ENCODE results near the gene DERA. TPM values are rescaled to one million over a fixed set of nuclear protein-coding genes. Genes with fewer than 3 reads are reported as not detected.
A peak's percentile ranks its signal among the peaks of the same experiment; 100 is the strongest.

DERA gene
- total RNA-seq, 1 experiment from 2014 or later: 22.6 TPM

DNA sequence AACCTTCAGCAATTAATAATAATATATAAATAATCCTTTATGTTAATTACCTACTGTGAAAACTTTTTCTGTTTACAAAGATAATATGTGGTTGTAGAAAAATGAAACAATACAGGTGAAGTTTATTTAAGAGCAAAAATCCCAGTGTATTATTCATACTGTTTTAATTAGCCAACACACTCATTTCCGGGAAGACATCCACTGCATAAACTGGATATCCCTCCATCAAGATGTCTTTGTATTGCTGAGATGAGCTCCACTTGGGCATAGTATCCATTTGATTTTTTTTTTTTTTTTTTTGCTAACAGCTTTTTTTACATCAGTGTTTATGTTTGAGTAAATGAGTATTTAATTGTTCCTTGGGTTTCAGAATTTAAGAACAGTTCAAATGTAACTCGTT is 13.7 kb upstream of the DERA start:
- DNase-seq (ENCODE audit: low read depth, low spot score) (no peak), ATAC-seq (no peak)
- H3K4me1 ChIP-seq (ENCODE audit: control insufficient read depth, insufficient read depth, low read length): no peaks in the 10 kb centered on the region
- no peak overlapping the region for H3K4me3 ChIP-seq (ENCODE audit: low read depth in 2 of 2, low read length in 2 of 2)
- BruUV-seq (replicated peaks): no TSS peak
- no peak overlapping the region for H3K27ac ChIP-seq (ENCODE audit: low read length)
- intact Hi-C loops (cut with micrococcal nuclease; ENCODE audit: unreplicated experiment): no loop called here
- POLR2A ChIA-PET: no interaction called here
- TF ChIP-seq, protein P1, sequence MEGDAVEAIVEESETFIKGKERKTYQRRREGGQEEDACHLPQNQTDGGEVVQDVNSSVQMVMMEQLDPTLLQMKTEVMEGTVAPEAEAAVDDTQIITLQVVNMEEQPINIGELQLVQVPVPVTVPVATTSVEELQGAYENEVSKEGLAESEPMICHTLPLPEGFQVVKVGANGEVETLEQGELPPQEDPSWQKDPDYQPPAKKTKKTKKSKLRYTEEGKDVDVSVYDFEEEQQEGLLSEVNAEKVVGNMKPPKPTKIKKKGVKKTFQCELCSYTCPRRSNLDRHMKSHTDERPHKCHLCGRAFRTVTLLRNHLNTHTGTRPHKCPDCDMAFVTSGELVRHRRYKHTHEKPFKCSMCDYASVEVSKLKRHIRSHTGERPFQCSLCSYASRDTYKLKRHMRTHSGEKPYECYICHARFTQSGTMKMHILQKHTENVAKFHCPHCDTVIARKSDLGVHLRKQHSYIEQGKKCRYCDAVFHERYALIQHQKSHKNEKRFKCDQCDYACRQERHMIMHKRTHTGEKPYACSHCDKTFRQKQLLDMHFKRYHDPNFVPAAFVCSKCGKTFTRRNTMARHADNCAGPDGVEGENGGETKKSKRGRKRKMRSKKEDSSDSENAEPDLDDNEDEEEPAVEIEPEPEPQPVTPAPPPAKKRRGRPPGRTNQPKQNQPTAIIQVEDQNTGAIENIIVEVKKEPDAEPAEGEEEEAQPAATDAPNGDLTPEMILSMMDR (IDR thresholded peaks at IDR 0.05): no peak
- no peak for TF ChIP-seq SIN3A (IDR thresholded peaks at IDR 0.05; ENCODE audit: borderline replicate concordance, insufficient read depth, low read depth, low read length)
- no peak for TF ChIP-seq TCF7L2 (IDR thresholded peaks at IDR 0.05; ENCODE audit: low read depth, low read length)
- no peak for TF ChIP-seq POLR2AphosphoS5 (IDR thresholded peaks at IDR 0.05; ENCODE audit: low read depth, low read length)
- TF ChIP-seq, protein P2, sequence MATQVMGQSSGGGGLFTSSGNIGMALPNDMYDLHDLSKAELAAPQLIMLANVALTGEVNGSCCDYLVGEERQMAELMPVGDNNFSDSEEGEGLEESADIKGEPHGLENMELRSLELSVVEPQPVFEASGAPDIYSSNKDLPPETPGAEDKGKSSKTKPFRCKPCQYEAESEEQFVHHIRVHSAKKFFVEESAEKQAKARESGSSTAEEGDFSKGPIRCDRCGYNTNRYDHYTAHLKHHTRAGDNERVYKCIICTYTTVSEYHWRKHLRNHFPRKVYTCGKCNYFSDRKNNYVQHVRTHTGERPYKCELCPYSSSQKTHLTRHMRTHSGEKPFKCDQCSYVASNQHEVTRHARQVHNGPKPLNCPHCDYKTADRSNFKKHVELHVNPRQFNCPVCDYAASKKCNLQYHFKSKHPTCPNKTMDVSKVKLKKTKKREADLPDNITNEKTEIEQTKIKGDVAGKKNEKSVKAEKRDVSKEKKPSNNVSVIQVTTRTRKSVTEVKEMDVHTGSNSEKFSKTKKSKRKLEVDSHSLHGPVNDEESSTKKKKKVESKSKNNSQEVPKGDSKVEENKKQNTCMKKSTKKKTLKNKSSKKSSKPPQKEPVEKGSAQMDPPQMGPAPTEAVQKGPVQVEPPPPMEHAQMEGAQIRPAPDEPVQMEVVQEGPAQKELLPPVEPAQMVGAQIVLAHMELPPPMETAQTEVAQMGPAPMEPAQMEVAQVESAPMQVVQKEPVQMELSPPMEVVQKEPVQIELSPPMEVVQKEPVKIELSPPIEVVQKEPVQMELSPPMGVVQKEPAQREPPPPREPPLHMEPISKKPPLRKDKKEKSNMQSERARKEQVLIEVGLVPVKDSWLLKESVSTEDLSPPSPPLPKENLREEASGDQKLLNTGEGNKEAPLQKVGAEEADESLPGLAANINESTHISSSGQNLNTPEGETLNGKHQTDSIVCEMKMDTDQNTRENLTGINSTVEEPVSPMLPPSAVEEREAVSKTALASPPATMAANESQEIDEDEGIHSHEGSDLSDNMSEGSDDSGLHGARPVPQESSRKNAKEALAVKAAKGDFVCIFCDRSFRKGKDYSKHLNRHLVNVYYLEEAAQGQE (IDR thresholded peaks at IDR 0.05; ENCODE audit: insufficient read depth in 1 of 2, low read depth in 2 of 2, low read length in 1 of 2): no peak
- no peaks in the 10 kb centered on the region for H3K27me3 ChIP-seq (ENCODE audit: control insufficient read depth, insufficient read depth, low read length)
- H3K36me3 ChIP-seq (ENCODE audit: control insufficient read depth, insufficient read depth, low read length): peaks cover 33% of the 10 kb centered on the region
- CTCF ChIA-PET: interaction anchor here (0.7 kb wide), 1 partner anchor 52 kb away, joined by 3 read pairs; no protein-coding TSS in a partner anchor
- in situ Hi-C loops (cut with HindIII; ENCODE audit: low pct_unique_long_range_greater_than_20kb, low sequenced_read_pairs): no loop called here
- H3K9me3 ChIP-seq (ENCODE audit: control insufficient read depth, insufficient read depth, low read depth, low read length): no peaks in the 10 kb centered on the region

DNA sequence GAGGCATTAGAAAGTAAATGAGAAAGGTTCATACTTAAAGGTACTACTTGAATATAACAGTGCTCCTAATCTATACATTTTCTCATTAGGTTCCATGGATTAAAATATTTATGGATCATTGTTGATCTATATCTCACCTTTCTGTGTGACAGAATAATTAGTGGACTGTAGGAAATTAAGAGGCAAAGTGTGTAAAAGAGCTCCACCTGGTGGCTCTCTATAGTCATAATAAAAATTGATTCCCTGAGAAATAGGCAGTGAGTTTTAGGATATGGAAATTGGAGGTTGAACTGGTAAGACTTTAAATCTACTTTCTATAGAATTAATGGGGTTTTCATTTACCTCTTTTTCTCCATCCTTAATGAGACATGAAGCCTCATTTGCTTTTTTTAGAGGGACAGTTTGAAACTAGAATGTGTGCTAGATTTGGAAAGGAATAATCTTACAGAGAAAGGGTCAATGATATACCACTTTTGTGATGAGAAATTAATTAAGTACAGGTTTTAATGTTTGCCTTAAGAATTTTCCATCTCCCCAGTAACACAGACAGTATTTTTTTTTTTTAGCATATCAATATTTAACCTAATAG is 11.8 kb upstream of the DERA start:
- ChIA-PET POLR2A (no interaction called here), CTCF (no interaction called here)
- no peak overlapping the region for H3K4me3 ChIP-seq (ENCODE audit: low read depth in 2 of 2, low read length in 2 of 2)
- H3K9me3 ChIP-seq (ENCODE audit: control insufficient read depth, insufficient read depth, low read depth, low read length): no peaks in the 10 kb centered on the region
- intact Hi-C loops (cut with micrococcal nuclease; ENCODE audit: unreplicated experiment) (no loop called here), in situ Hi-C loops (cut with HindIII; ENCODE audit: low pct_unique_long_range_greater_than_20kb, low sequenced_read_pairs) (no loop called here)
- H3K27me3 ChIP-seq (ENCODE audit: control insufficient read depth, insufficient read depth, low read length): no peaks in the 10 kb centered on the region
- no TSS peak for BruUV-seq (replicated peaks)
- H3K36me3 ChIP-seq (ENCODE audit: control insufficient read depth, insufficient read depth, low read length): peaks cover 37% of the 10 kb centered on the region
- DNase-seq (ENCODE audit: low read depth, low spot score) (no peak), ATAC-seq (no peak)
- H3K4me1 ChIP-seq (ENCODE audit: control insufficient read depth, insufficient read depth, low read length): no peaks in the 10 kb centered on the region
- H3K27ac ChIP-seq (ENCODE audit: low read length): no peak overlapping the region
- no peak for TF ChIP-seq POLR2AphosphoS5 (IDR thresholded peaks at IDR 0.05; ENCODE audit: low read depth, low read length)
- TF ChIP-seq, protein P1 (IDR thresholded peaks at IDR 0.05): peak; percentile 66; the same call in 1 of the 2 replicates

Data from Panc1 (cell line).